GM19463 (cell line): ENCODE results near the gene GRK5.

Source experiments
- ATAC-seq: cut with Tn5 transposase; IDR thresholded peaks from one replicate; pipeline ENCODE4 v1.9.1; 2021; ENCODE audit warnings: mild to moderate bottlenecking, moderate library complexity; ENCODE audit not compliant: unreplicated experiment

Gene GRK5

GRCh38 chr10:119197921-119198320, 9.4 kb upstream of the GRK5 start:
- no peak for ATAC-seq

GRCh38 chr10:119198438-119198837, 8.9 kb upstream of the GRK5 start:
- no peak for ATAC-seq

GRCh38 chr10:119199231-119199992, 8.0 kb upstream of the GRK5 start:
- no peak for ATAC-seq

GRCh38 chr10:119201233-119201632, 6.1 kb upstream of the GRK5 start:
- no peak for ATAC-seq

GRCh38 chr10:119203006-119203405, 4.4 kb upstream of the GRK5 start:
- no peak for ATAC-seq

GRCh38 chr10:119205894-119206602, 1.3 kb upstream of the GRK5 start:
- no peak for ATAC-seq

- ATAC-seq = peak; percentile 54
These were observed 587 bp upstream of the GRK5 start for GRCh38 chr10:119206603-119207365.

GRCh38 chr10:119207713-119208552, 562 bp downstream of the GRK5 start:
- no peak for ATAC-seq

- no peak for ATAC-seq
These were observed 1.2 kb downstream of the GRK5 start for GRCh38 chr10:119208553-119208940.

GRCh38 chr10:119209035-119209735, 1.8 kb downstream of the GRK5 start:
- no peak for ATAC-seq

GRCh38 chr10:119209736-119210355, 2.5 kb downstream of the GRK5 start:
- ATAC-seq = no peak

- no peak for ATAC-seq
These were observed 3.3 kb downstream of the GRK5 start for GRCh38 chr10:119210633-119211032.

GRCh38 chr10:119211176-119211575, 3.8 kb downstream of the GRK5 start:
- no peak for ATAC-seq

GRCh38 chr10:119211625-119212441, 4.5 kb downstream of the GRK5 start:
- no peak for ATAC-seq

GRCh38 chr10:119215371-119215770, 8.0 kb downstream of the GRK5 start:
- ATAC-seq = no peak

GRCh38 chr10:119216127-119216526, 8.8 kb downstream of the GRK5 start:
- ATAC-seq = no peak

GRCh38 chr10:119217401-119217800, 10.0 kb downstream of the GRK5 start:
- no peak for ATAC-seq

- no peak for ATAC-seq
These were observed 10.7 kb downstream of the GRK5 start for GRCh38 chr10:119217991-119218490.

GRCh38 chr10:119219871-119220270, 12.5 kb downstream of the GRK5 start:
- no peak for ATAC-seq
